NT2/D1 (cell line): Measurements from ENCODE around the gene RPL7A.

Experiments used
- SUZ12 ChIP-seq: IDR thresholded peaks from 2 replicates; pipeline ENCODE4 v1.6.1; 2011; ENCODE audit not compliant: insufficient read length, insufficient read depth; ENCODE audit errors: extremely low read depth
- YY1 ChIP-seq: IDR thresholded peaks from 2 replicates; pipeline ENCODE4 v1.6.1; 2011; ENCODE audit not compliant: insufficient read length, insufficient read depth

DNA sequence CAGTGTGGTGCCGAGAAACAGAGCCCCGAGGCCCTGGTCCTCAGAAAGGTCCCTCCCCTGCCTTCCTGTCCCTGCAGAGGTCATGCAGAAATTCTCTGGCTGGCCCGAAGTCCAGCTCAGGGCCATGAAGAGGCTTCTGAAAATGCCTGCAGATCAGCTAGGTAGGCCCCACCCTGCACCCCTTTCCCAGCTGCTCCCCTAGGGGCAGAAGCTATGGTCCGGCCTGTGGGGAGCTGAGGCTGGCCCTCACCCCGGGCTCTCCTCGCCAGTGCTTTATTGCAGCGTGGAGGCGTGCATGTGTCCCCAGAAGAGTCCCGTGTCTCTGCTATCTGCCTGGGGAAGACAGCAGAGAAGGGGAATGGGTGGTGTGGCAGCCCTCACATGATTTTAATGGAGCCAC is 49.9 kb downstream of the RPL7A start:
- no peak for TF ChIP-seq SUZ12
- TF ChIP-seq YY1 = no peak
